H9 (cell line): ENCODE measurements around the gene AATK. TPM values are rescaled to one million over a fixed set of nuclear protein-coding genes. Genes with fewer than 3 reads are reported as not detected.
A peak's percentile ranks its signal among the peaks of the same experiment; 100 is the strongest.

Source experiments
- DNase-seq: peaks from one replicate; pipeline ENCODE4 v3.0.0-alpha.2; 2017
- H2AFZ ChIP-seq: one replicate; pipeline ENCODE4 v1.6.1; 2013; ENCODE audit warnings: mild to moderate bottlenecking, low read length, control low read depth, moderate library complexity
- H2AK5ac ChIP-seq: 2 replicates; pipeline ENCODE4 v1.6.1; 2013; ENCODE audit warnings: low read length, control low read depth, mixed read lengths; ENCODE audit not compliant: insufficient read length
- H2BK120ac ChIP-seq: one replicate; pipeline ENCODE4 v1.6.1; 2013; ENCODE audit warnings: low read depth, mild to moderate bottlenecking, low read length, control low read depth, inconsistent platforms; ENCODE audit not compliant: poor library complexity, severe bottlenecking
- H2BK12ac ChIP-seq: 2 replicates; pipeline ENCODE4 v1.6.1; 2013; ENCODE audit warnings: low read length, control low read depth, mixed read lengths, low read depth; ENCODE audit not compliant: insufficient read length
- H2BK15ac ChIP-seq: 2 replicates; pipeline ENCODE4 v1.6.1; 2013; ENCODE audit warnings: low read depth, low read length, control low read depth
- H2BK20ac ChIP-seq: one replicate; pipeline ENCODE4 v1.6.1; 2013; ENCODE audit warnings: low read depth, mild to moderate bottlenecking, low read length, control low read depth, inconsistent platforms; ENCODE audit not compliant: poor library complexity, severe bottlenecking
- H2BK5ac ChIP-seq: 2 replicates; pipeline ENCODE4 v1.6.1; 2013; ENCODE audit warnings: low read length, control low read depth, mixed read lengths; ENCODE audit not compliant: insufficient read length
- H3K14ac ChIP-seq: 2 replicates; pipeline ENCODE4 v1.6.1; 2013; ENCODE audit warnings: low read length, control low read depth; ENCODE audit not compliant: insufficient read depth
- H3K18ac ChIP-seq: 2 replicates; pipeline ENCODE4 v1.6.1; 2013; ENCODE audit warnings: low read depth, mild to moderate bottlenecking, mixed read lengths, low read length, control low read depth; ENCODE audit not compliant: insufficient read length
- H3K23ac ChIP-seq: 2 replicates; pipeline ENCODE4 v1.6.1; 2013; ENCODE audit warnings: low read length, control low read depth, mixed read lengths, low read depth; ENCODE audit not compliant: insufficient read length
- H3K23me2 ChIP-seq: 2 replicates; pipeline ENCODE4 v1.6.1; 2013; ENCODE audit warnings: low read depth, mild to moderate bottlenecking, mixed read lengths, low read length, control low read depth; ENCODE audit not compliant: insufficient read length, poor library complexity, severe bottlenecking
- H3K27ac ChIP-seq: 2 replicates; pipeline ENCODE4 v1.5.1; 2013; ENCODE audit warnings: low read length, control low read depth, mixed read lengths, low read depth; ENCODE audit not compliant: insufficient read length
- H3K27me3 ChIP-seq: 2 replicates; pipeline ENCODE4 v1.6.1; 2013; ENCODE audit warnings: low read length, control low read depth, inconsistent platforms; ENCODE audit not compliant: insufficient read depth
- H3K4ac ChIP-seq: 2 replicates; pipeline ENCODE4 v1.6.1; 2013; ENCODE audit warnings: low read depth, mild to moderate bottlenecking, control low read depth, inconsistent platforms, low read length, moderate library complexity
- H3K4me1 ChIP-seq: 2 replicates; pipeline ENCODE4 v1.6.1; 2013; ENCODE audit warnings: low read length, control low read depth, inconsistent platforms; ENCODE audit not compliant: insufficient read depth
- H3K4me2 ChIP-seq: 2 replicates; pipeline ENCODE4 v1.6.1; 2013; ENCODE audit warnings: low read length, control low read depth, mixed read lengths; ENCODE audit not compliant: insufficient read length, insufficient read depth
- H3K56ac ChIP-seq: 2 replicates; pipeline ENCODE4 v1.6.1; 2013; ENCODE audit warnings: low read depth, mild to moderate bottlenecking, mixed read lengths, low read length, control low read depth; ENCODE audit not compliant: insufficient read length
- H3K79me1 ChIP-seq: 2 replicates; pipeline ENCODE4 v1.6.1; 2013; ENCODE audit warnings: low read depth, mild to moderate bottlenecking, moderate library complexity, low read length, control low read depth, inconsistent platforms; ENCODE audit not compliant: insufficient read depth, poor library complexity, severe bottlenecking
- H3K79me2 ChIP-seq: 2 replicates; pipeline ENCODE4 v1.6.1; 2013; ENCODE audit warnings: low read length, control low read depth, inconsistent platforms; ENCODE audit not compliant: insufficient read depth
- H3K9ac ChIP-seq: 2 replicates; pipeline ENCODE4 v1.6.1; 2013; ENCODE audit warnings: low read length, control low read depth, mixed read lengths; ENCODE audit not compliant: insufficient read length; ENCODE audit errors: extremely low read depth
- H3K9me3 ChIP-seq: one replicate; pipeline ENCODE4 v1.6.1; 2013; ENCODE audit warnings: low read depth, low read length, inconsistent platforms; ENCODE audit not compliant: control insufficient read depth
- H3T11ph ChIP-seq: one replicate; pipeline ENCODE4 v1.6.1; 2013; ENCODE audit warnings: mild to moderate bottlenecking, low read length, control low read depth, inconsistent platforms
- H4K20me1 ChIP-seq: one replicate; pipeline ENCODE4 v1.6.1; 2013; ENCODE audit not compliant: control insufficient read depth, insufficient read length, insufficient read depth
- H4K5ac ChIP-seq: 2 replicates; pipeline ENCODE4 v1.6.1; 2013; ENCODE audit warnings: low read depth, mild to moderate bottlenecking, mixed read lengths, low read length, control low read depth; ENCODE audit not compliant: insufficient read length
- H4K8ac ChIP-seq: replicated peaks from 2 replicates; pipeline ENCODE4 v1.6.1; 2013; ENCODE audit warnings: low read length, control low read depth, mixed read lengths, low read depth; ENCODE audit not compliant: insufficient read length
- H4K91ac ChIP-seq: 2 replicates; pipeline ENCODE4 v1.6.1; 2013; ENCODE audit warnings: low read depth, mild to moderate bottlenecking, moderate library complexity, mixed read lengths, low read length, control low read depth; ENCODE audit not compliant: insufficient read length
- H3K27ac Mint-ChIP-seq, 3 experiments: 2 replicates in 2 of 3; 3 replicates in 1 of 3; pipeline ENCODE4 v1.8.0; 2020 to 2021; ENCODE audit warnings: mixed read lengths in 3 of 3, mild to moderate bottlenecking in 1 of 3, moderate library complexity in 1 of 3
- H3K27me3 Mint-ChIP-seq: 2 replicates; pipeline ENCODE4 v1.8.0; 2021; ENCODE audit warnings: low read depth, mild to moderate bottlenecking, moderate library complexity, mixed read lengths
- H3K36me3 Mint-ChIP-seq, 3 experiments: 2 replicates in 2 of 3; 3 replicates in 1 of 3; pipeline ENCODE4 v1.8.0; 2020 to 2021; ENCODE audit warnings: low read depth in 3 of 3, mixed read lengths in 3 of 3; ENCODE audit not compliant: insufficient read depth in 1 of 3
- H3K4me1 Mint-ChIP-seq, 2 experiments: 2 replicates each; pipeline ENCODE4 v1.8.0; 2020; ENCODE audit warnings: mixed read lengths in 2 of 2
- H3K4me3 Mint-ChIP-seq, 2 experiments: 2 replicates in 1 of 2; 3 replicates in 1 of 2; pipeline ENCODE4 v1.8.0; 2020 to 2021; ENCODE audit warnings: mild to moderate bottlenecking in 2 of 2, mixed read lengths in 2 of 2, moderate library complexity in 1 of 2
- H3K9me3 Mint-ChIP-seq, 2 experiments: 2 replicates in 1 of 2; 3 replicates in 1 of 2; pipeline ENCODE4 v1.8.0; 2020; ENCODE audit warnings: mild to moderate bottlenecking in 2 of 2, mixed read lengths in 2 of 2, moderate library complexity in 1 of 2
- WGBS: extraction: QIAGEN DNeasy Blood & Tissue Kit; methylation state at CpG from one replicate; pipeline ENCODE4 v1.1.7; 2013; ENCODE audit warnings: missing lambda C conversion rate, low lambda C conversion rate, mixed read lengths; ENCODE audit not compliant: insufficient read length; ENCODE audit errors: extremely low coverage; 5-methylcytosine and 5-hydroxymethylcytosine counted together
- total RNA-seq: library from RNA; stranded (reverse); gene quantifications from 2 replicates; pipeline ENCODE4 v1.2.1, GENCODE V29; 2021
- TF ChIP-seq, protein P1 (sequence below): fragments of 200-600 bp; sonication (generic); conservative IDR thresholded peaks from 3 replicates; pipeline ENCODE4 v1.8.0; 2021; ENCODE audit warnings: antibody characterized with exemption, mild to moderate bottlenecking

Gene AATK
- total RNA-seq, 1 experiment from 2014 or later = 2.4 TPM

DNA sequence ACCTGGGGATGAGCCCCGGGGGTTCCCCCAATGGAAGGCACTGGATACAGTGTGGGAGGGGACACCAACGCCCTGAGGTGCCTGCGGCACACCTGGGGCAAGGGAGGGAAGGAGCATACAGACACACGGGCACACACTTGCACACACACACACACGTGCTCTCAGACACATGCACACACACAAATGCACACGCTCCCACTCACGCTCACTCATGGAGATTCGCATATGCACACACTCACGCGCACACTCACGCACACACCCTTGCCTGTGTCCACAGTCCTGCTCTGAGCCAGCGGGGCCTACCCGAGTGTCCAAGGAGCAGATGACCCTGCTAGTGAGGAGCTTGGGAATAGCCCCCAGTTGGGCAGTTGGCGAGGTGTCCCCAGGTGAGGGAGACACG is 17.4 kb downstream of the AATK start:
- Histone ChIP-seq H2AFZ (no peak overlapping the region), H3K4me1 (no peaks in the 10 kb centered on the region), H2BK120ac (no peak overlapping the region), H3K23me2 (no peaks in the 10 kb centered on the region), H4K5ac (no peak overlapping the region), H3K79me2 (no peaks in the 10 kb centered on the region), H2BK20ac (no peak overlapping the region), H3K27ac (no peak overlapping the region), H3K79me1 (no peaks in the 10 kb centered on the region), H3K27me3 (no peaks in the 10 kb centered on the region), H4K91ac (no peak overlapping the region), H3K4me2 (no peak overlapping the region), H2AK5ac (no peak overlapping the region), H3K14ac (no peak overlapping the region), H3T11ph (no peak overlapping the region), H3K9me3 (no peaks in the 10 kb centered on the region), H3K18ac (no peak overlapping the region), H4K20me1 (no peaks in the 10 kb centered on the region), H4K8ac (no peak overlapping the region), H2BK5ac (no peak overlapping the region), H2BK15ac (no peak overlapping the region), H3K56ac (no peak overlapping the region), H3K9ac (no peak overlapping the region), H3K23ac (no peak overlapping the region), H3K4ac (no peak overlapping the region), H2BK12ac (no peak overlapping the region)
- TF ChIP-seq, protein P1, sequence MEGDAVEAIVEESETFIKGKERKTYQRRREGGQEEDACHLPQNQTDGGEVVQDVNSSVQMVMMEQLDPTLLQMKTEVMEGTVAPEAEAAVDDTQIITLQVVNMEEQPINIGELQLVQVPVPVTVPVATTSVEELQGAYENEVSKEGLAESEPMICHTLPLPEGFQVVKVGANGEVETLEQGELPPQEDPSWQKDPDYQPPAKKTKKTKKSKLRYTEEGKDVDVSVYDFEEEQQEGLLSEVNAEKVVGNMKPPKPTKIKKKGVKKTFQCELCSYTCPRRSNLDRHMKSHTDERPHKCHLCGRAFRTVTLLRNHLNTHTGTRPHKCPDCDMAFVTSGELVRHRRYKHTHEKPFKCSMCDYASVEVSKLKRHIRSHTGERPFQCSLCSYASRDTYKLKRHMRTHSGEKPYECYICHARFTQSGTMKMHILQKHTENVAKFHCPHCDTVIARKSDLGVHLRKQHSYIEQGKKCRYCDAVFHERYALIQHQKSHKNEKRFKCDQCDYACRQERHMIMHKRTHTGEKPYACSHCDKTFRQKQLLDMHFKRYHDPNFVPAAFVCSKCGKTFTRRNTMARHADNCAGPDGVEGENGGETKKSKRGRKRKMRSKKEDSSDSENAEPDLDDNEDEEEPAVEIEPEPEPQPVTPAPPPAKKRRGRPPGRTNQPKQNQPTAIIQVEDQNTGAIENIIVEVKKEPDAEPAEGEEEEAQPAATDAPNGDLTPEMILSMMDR = no peak
- Mint-ChIP-seq H3K4me1 (0 out of 4 replicates have a peak, but pooled peaks cover 2 to 3% of the 10 kb centered on the region in 2 experiments), H3K36me3 (no peaks in the 10 kb centered on the region; a peak in 1 of 7 replicates), H3K27ac (peak overlapping the region in 1 of 3 experiments; percentile 79; a peak in 1 of 7 replicates), H3K9me3 (no peaks in the 10 kb centered on the region; a peak in 1 of 5 replicates), H3K4me3 (no peak overlapping the region), H3K27me3 (no peaks in the 10 kb centered on the region; the same call in none of the 2 replicates)
- WGBS = no CpG with 5 or more reads among the region's 15 CpGs
- no peak for DNase-seq
